ENCODE results near the gene PLXNA2.

DNA sequence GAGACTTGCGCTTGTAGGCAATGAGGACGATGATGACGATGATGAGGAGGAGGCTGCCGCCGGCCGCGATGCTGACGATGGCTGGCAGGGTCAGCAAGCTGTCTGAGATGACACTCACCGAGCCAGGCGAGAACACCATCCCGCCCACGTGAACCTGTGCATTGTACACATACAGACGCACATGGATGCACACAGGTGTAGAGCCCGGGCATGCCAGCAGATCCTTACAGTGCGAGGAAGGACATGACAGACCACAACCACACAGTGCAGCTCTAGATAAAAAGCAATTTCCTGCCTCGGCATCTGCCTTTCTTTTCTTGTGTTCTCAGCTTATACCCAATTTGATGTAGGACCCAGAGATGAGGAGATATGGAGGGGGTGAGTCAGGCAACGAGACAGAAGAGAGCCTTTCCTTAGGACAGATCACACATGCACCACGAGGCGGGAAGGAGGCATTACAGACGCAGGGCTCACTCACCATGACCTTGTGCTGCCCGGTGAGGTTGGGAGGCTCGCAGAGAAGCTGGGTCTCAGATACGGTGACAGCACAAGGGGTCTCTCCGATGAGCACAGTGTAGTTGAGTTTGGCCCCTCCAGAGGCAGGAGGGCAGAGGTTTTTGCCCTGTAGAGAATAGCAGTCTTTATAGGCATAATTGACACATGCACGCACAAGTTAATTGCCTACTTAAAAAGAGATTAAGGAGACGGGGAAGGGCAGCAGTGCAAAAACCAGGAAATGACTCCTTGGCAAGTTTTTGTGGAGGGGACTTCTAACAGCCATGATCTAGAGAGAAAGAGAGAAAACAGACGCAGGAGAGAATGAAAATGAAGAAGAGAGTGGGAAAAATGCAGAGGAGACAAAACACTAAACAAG is 199.4 kb downstream of the PLXNA2 start:
- TF ChIP-seq, protein P1, sequence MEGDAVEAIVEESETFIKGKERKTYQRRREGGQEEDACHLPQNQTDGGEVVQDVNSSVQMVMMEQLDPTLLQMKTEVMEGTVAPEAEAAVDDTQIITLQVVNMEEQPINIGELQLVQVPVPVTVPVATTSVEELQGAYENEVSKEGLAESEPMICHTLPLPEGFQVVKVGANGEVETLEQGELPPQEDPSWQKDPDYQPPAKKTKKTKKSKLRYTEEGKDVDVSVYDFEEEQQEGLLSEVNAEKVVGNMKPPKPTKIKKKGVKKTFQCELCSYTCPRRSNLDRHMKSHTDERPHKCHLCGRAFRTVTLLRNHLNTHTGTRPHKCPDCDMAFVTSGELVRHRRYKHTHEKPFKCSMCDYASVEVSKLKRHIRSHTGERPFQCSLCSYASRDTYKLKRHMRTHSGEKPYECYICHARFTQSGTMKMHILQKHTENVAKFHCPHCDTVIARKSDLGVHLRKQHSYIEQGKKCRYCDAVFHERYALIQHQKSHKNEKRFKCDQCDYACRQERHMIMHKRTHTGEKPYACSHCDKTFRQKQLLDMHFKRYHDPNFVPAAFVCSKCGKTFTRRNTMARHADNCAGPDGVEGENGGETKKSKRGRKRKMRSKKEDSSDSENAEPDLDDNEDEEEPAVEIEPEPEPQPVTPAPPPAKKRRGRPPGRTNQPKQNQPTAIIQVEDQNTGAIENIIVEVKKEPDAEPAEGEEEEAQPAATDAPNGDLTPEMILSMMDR (IDR thresholded peaks at IDR 0.05; ENCODE audit: low read depth, low read length) = no peak
- TF ChIP-seq EZH2phosphoT487 (IDR thresholded peaks at IDR 0.05; ENCODE audit: low read depth) = no peak
